AG04450 (cell line): Measurements from ENCODE around the gene CFAP45. TPM values are rescaled to one million over a fixed set of nuclear protein-coding genes. Genes with fewer than 3 reads are reported as not detected.

ENCODE experiments used
- CTCF ChIA-PET: fragments of 300-600, 350-600 bp; formaldehyde crosslinking; extraction: SDS; loops from one replicate; lab custom pipeline; 2022; ENCODE audit warnings: antibody characterized with exemption, inconsistent platforms; lab: Charles Lee
- POLR2A ChIA-PET: fragments of 350-600 bp; formaldehyde crosslinking; extraction: SDS; loops from one replicate; lab custom pipeline; 2021; ENCODE audit warnings: antibody characterized with exemption, inconsistent platforms; lab: Yijun Ruan, JAX
- DNase-seq: peaks from one replicate; pipeline ENCODE4 v3.0.0-alpha.2; 2011; ENCODE audit warnings: low read depth, low spot score
- H3K27ac ChIP-seq: one replicate; pipeline ENCODE4 v1.5.1; 2012; ENCODE audit warnings: low read depth, low read length, control low read depth
- H3K27me3 ChIP-seq: one replicate; pipeline ENCODE4 v1.6.0; 2012; ENCODE audit warnings: low read length; ENCODE audit not compliant: control insufficient read depth, insufficient read depth
- H3K4me3 ChIP-seq: 2 replicates; pipeline ENCODE4 v1.5.1; 2011; ENCODE audit warnings: mild to moderate bottlenecking, low read depth, low read length, control low read depth
- H3K9me3 ChIP-seq: 2 replicates; pipeline ENCODE4 v1.5.1; 2012; ENCODE audit warnings: low read length; ENCODE audit not compliant: control insufficient read depth, insufficient read depth
- polyA plus RNA-seq: library from polyadenylated mRNA; depleted of rRNA; stranded (reverse); fragments of >200 nt; gene quantifications from 2 replicates; pipeline ENCODE4 v1.2.3, GENCODE V29; 2011
- TF ChIP-seq, protein P1 (sequence below): IDR thresholded peaks from 2 replicates; pipeline ENCODE4 v1.5.1; 2011; ENCODE audit warnings: low read depth, low read length, control low read depth, inconsistent platforms

CFAP45 gene
- polyA plus RNA-seq, 1 experiment, result 0.29 TPM

DNA sequence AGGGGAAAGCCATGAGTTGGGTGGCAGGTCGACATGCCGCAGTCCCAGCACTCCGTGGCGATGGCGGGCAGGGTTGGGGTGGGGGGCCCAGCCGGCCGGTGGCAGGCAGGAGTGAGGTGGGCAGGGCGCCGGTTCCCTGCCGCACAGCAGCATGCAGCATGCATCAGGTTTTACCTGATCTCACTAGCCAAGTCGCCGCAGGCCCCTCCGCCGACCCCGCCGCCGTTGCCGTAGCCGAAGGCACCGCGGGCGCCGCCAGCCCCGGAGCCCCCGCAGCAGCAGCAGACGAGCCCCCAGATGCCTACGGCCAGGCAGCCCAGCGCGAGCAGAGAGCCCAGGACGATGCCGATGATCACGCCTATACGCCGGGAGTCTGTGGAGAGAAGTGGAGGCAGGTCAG is 44.3 kb downstream of the CFAP45 start:
- POLR2A ChIA-PET, result no interaction called here
- peak overlapping the region; percentile 7; the same call in 1 of the 2 replicates for H3K4me3 ChIP-seq

DNA sequence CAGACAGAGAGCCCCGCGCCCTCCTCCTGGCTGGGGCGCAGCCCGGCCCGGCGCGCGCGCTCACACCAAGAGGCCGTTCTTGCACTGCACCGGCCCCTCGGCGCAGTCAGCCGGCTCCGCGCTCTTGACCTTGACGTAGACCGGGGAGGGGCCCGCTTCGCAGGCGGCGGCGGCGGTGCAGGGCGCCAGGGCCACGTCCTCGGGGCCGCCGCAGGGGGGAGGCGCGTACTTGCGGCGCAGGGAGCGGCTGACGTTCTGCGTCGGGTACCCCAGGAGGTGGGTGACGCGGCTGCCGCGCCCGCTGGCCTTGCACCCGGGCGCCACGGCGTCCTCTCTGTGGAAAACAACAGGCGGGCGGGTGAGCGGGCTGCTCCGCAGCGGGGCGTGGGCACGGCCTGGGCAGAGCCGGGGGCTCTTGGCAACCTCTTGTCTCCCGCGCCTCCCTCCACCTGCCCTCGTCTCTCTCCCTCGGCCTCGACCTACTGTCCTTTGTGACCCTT is 45.2 kb downstream of the CFAP45 start:
- Histone ChIP-seq H3K9me3 (no peaks in the 10 kb centered on the region), H3K4me3 (peak overlapping the region; percentile 64), H3K27ac (peak overlapping the region; percentile 89), H3K27me3 (no peaks in the 10 kb centered on the region)
- ChIA-PET POLR2A (interaction anchor here (1.4 kb wide), 1 partner anchor 70 kb away, joined by 5 read pairs; the partner anchor contains the start of gene TAGLN2), CTCF (interaction anchor here (1.1 to 4.9 kb wide), 6 partner anchors 9 to 56 kb away, joined by 3 to 48 read pairs (median 6); no protein-coding TSS in a partner anchor)
- TF ChIP-seq, protein P1, sequence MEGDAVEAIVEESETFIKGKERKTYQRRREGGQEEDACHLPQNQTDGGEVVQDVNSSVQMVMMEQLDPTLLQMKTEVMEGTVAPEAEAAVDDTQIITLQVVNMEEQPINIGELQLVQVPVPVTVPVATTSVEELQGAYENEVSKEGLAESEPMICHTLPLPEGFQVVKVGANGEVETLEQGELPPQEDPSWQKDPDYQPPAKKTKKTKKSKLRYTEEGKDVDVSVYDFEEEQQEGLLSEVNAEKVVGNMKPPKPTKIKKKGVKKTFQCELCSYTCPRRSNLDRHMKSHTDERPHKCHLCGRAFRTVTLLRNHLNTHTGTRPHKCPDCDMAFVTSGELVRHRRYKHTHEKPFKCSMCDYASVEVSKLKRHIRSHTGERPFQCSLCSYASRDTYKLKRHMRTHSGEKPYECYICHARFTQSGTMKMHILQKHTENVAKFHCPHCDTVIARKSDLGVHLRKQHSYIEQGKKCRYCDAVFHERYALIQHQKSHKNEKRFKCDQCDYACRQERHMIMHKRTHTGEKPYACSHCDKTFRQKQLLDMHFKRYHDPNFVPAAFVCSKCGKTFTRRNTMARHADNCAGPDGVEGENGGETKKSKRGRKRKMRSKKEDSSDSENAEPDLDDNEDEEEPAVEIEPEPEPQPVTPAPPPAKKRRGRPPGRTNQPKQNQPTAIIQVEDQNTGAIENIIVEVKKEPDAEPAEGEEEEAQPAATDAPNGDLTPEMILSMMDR, result no peak
- peak; percentile 42 for DNase-seq

More for the DNA sequence above, 44.3 kb downstream of the CFAP45 start:
- Histone ChIP-seq H3K27me3 (no peaks in the 10 kb centered on the region), H3K9me3 (no peaks in the 10 kb centered on the region), H3K27ac (no peak overlapping the region)
- no peak for DNase-seq
- TF ChIP-seq, protein P1, result no peak
- CTCF ChIA-PET, result interaction anchor here (1.1 to 1.8 kb wide), 2 partner anchors 34 to 35 kb away, joined by 3 to 4 read pairs; no protein-coding TSS in a partner anchor

DNA sequence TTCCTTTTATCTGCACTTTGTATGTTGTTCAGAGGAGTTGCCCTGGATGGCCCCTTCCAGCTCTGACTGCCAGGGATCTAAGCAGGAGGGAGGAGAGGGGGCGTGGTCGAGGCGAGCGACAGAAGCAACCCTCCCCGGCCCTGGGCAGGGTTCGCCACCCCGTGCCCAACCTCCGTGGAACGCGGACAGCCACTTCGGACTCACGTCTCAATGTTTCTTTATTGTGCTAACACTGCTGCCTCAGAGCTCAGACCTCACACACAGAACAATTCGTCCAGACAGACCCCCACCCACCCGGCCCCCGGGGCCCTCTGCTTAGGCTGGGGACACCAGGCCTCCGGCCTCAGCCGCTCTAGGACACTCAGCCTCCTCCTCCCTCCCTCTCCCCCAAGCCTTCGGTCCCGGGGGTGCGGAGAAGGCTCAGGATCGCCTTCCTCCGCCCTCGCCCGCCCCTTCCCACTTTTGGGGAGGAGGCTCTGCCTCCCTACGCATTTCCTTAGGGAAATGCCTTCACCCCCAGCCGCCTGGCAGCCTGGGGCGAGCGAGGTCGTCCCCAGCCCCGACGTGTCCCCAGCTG is 45.8 kb downstream of the CFAP45 start:
- no peak for DNase-seq
- TF ChIP-seq, protein P1, result no peak
- POLR2A ChIA-PET, result interaction anchor here (0.5 to 1.4 kb wide), 5 partner anchors 19 to 576 kb away, joined by 3 to 5 read pairs (median 4); partner anchors contain the start of gene TAGLN2
- H3K9me3 ChIP-seq, result no peaks in the 10 kb centered on the region
- peak overlapping the region; percentile 64 for H3K4me3 ChIP-seq
- peak overlapping the region; percentile 89 for H3K27ac ChIP-seq
- H3K27me3 ChIP-seq, result no peaks in the 10 kb centered on the region
- CTCF ChIA-PET, result interaction anchor here (0.7 to 4.9 kb wide), 6 partner anchors 10 to 152 kb away, joined by 3 to 48 read pairs (median 8); no protein-coding TSS in a partner anchor

DNA sequence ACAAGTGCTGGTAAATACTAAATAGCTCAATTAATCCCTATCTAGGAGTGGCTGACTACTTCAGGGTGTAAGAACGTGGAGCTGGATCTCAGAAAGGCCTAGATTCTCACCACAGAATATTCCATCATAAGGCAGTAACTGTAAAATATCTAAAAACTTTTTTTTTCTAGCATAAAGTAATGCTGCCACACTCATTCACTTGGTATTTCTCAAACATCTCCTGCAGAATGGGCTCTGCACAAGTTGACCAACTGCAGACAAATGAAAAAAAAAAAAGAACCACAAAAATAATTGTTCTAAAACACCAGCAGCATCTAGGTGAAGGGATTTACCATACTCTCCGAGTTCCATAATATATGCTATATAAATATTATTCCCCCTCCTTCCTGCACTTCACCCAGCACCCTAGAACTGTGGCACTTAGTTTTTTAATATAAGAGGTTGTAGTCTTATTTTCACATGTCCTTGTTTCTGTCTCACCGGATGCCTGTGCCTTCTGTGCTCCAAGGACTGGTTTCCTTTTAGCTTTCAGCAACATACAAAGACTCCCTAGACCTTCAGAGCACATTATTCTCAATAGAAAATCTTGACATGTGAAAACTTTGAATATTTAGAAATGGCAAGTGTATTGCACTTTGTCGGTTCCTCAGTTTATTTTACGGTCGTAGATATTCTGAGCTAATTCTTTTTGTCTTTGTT is 46.4 kb downstream of the CFAP45 start:
- Histone ChIP-seq H3K4me3 (peak overlapping the region; percentile 64), H3K27ac (peak overlapping the region; percentile 89), H3K9me3 (no peaks in the 10 kb centered on the region; the same call in 1 of the 2 replicates), H3K27me3 (no peaks in the 10 kb centered on the region)
- CTCF ChIA-PET, result interaction anchor here (0.5 to 4.9 kb wide), 11 partner anchors 11 to 153 kb away, joined by 3 to 48 read pairs (median 4); partner anchors contain the start of gene FCRL6
- POLR2A ChIA-PET, result interaction anchor here (0.5 to 1.4 kb wide), 6 partner anchors 19 to 854 kb away, joined by 3 to 5 read pairs (median 4); partner anchors contain the start of gene TAGLN2
- TF ChIP-seq, protein P1, result no peak
- no peak for DNase-seq
